Fibroblast of villous mesenchyme (primary cell): Measurements from ENCODE around the gene AZU1. TPM values are rescaled to one million over a fixed set of nuclear protein-coding genes. Genes with fewer than 3 reads are reported as not detected.
"Not testable (repeated sequence)": the region's sequence is repeated elsewhere in the genome, so short reads cannot be mapped to it uniquely, and the experiment has no call there.

Experiments used
- DNase-seq: peaks from one replicate; pipeline ENCODE4 v3.0.0-alpha.2; 2010; ENCODE audit warnings: low read depth
- H3K4me3 ChIP-seq: 2 replicates; pipeline ENCODE4 v1.5.1; 2011; ENCODE audit warnings: low read depth, mild to moderate bottlenecking, low read length
- CTCF ChIP-seq: IDR thresholded peaks from 2 replicates; pipeline ENCODE4 v1.5.1; 2012; ENCODE audit warnings: low read depth, mild to moderate bottlenecking, low read length; ENCODE audit not compliant: insufficient read depth
- total RNA-seq: library from RNA; depleted of rRNA; stranded (reverse); fragments of >200 nt; gene quantifications from 2 replicates; pipeline ENCODE4 v1.2.3, GENCODE V29; 2012

AZU1 gene
- total RNA-seq, 1 donor, result not detected

- no peak for TF ChIP-seq CTCF
- no peak for DNase-seq
- no peak overlapping the region for H3K4me3 ChIP-seq
These were observed 18.3 kb downstream of the AZU1 start for GRCh38 chr19:845707-846521.

- DNase-seq, result no peak
- H3K4me3 ChIP-seq, result no peak overlapping the region
- no peak for TF ChIP-seq CTCF
These were observed 20.8 kb downstream of the AZU1 start for GRCh38 chr19:848386-848921.

GRCh38 chr19:849195-849594 lies 21.6 kb downstream of the AZU1 start:
- DNase-seq, H3K4me3 ChIP-seq: not testable (repeated sequence)

- DNase-seq, result peak; percentile 97
- no peak for TF ChIP-seq CTCF
- peak overlapping the region; percentile 36 for H3K4me3 ChIP-seq
These were observed 22.8 kb downstream of the AZU1 start for GRCh38 chr19:850221-850978.

GRCh38 chr19:850979-851335 lies 23.3 kb downstream of the AZU1 start:
- H3K4me3 ChIP-seq, result peak overlapping the region; percentile 36
- TF ChIP-seq CTCF, result no peak
- no peak for DNase-seq

GRCh38 chr19:852136-853013 lies 24.7 kb downstream of the AZU1 start, which contains the start of gene ELANE:
ELANE (plus strand) TSS chr19:852303; CDS start chr19:852329, 26 bp downstream.
- TF ChIP-seq CTCF, result no peak
- no peak for DNase-seq
- H3K4me3 ChIP-seq, result no peak within 1 kb of the TSS
